HG03558 (cell line): ENCODE measurements around the gene UNC13C.

Experiments used
- ATAC-seq: cut with Tn5 transposase; IDR thresholded peaks from one replicate; pipeline ENCODE4 v1.9.1; 2021; ENCODE audit warnings: moderate number of reproducible peaks; ENCODE audit not compliant: unreplicated experiment; ENCODE audit errors: extremely low read depth

The UNC13C gene

DNA sequence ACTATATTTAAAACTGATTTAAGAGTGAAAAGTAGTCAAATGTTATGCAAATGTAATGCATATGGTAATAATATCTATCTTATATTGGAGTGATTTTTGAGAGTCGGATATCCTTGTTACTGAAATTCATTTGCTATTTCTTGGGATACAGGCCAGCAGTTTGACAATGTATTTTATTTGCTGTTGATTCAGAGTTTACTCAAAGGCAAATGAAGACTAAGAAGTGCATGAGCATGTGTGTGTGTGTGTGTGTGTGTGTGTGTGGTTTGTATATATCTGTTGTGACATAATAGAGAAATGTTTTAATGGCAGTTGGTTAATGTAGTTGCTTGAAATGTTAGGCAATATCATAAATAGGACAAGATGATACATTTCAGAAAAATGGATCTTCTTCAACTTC, 39.0 kb downstream of the UNC13C start:
- no peak for ATAC-seq

DNA sequence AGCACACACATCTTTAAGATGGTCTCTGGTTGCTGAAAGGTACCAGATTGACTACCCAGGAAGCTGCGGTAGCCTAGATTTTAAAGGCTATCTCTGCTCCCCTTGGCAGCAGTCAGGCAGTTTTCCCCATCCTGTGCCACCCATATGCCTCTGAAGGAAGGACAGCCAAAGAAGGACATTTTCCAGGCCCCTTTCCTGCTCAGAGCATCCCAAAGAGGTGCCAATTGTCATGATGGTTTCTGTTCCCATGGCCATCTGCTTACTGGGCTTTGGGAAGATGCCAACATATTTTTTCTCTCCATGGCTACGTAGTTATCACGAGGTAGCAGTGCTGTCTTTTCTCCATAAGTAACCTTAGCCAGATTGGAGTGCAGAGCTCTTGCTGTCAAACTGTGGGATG, 39.7 kb downstream of the UNC13C start:
- no peak for ATAC-seq

DNA sequence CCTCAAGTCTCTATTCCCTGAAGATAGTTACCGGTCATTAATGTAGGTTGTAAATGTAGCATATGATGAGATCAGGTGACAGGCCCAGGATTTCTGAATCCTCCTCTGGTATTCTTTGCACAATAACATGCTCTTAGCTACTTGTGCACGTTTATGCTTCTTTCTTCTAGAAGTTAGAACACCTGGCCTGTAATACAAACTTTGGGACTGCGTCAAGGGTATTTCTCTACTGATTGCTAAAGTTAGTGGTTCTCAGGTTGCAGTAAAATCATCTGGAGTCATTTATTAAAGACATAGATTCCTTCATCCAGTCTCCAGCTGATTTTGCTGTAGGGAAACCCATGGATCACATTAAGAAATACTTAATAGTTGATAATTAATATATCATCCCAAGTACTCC, 48.0 kb downstream of the UNC13C start:
- ATAC-seq = no peak

DNA sequence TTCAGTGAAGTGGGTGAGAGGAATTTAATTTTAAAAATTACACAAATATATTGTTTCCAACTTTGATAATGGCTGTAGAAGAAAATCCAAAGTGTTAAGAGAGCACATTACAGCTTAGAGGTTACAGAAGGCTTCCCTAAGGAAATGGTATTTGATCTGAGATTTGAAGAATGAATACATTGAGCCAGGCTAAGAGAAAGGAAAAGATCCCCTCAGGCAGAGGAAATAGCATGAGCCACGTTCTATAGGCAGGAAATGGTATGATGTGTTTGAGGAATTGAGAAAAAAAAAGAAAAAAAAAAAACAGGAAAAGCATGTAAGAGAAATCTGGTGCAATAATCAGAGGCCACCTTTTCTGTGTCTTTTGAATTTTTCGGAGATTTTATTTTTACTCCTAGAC, 48.6 kb downstream of the UNC13C start:
- ATAC-seq = no peak

DNA sequence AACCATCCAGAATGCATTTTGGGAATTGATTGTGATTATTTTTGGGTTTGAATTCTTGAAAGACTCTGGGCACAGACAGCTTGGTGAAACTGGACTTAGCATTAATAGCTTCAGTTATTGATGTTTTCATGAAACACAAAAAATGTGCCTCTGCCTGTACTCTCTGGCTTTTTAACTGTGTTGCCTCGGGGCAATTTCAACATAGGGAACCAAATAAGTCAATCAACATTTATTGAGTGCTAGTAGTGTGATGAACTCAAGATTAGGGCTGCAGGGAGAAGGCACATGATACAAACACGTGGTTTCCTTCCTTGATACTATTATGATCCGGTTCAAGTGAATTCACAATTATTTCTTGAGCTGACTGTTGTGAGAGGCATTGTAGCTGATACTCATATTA, 50.8 kb downstream of the UNC13C start:
- no peak for ATAC-seq

DNA sequence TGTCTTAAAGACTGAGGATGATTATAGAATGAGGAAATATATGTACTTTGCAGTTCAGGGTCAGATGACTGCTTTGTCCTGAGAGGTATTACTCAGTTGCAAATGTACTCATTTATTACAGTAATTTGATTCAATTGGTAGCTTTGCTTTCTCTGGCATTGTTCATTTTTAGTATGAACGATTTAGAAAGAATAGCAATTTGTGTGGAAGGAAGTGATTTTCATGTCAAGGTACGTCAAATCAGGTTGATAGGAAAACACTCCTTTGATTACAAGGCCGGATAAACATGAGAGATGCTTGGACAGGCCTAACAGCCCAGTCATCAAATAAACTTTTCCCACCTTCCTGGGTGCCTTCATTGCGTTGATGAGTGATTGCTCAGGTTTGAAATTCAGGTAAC, 53.8 kb downstream of the UNC13C start:
- no peak for ATAC-seq

DNA sequence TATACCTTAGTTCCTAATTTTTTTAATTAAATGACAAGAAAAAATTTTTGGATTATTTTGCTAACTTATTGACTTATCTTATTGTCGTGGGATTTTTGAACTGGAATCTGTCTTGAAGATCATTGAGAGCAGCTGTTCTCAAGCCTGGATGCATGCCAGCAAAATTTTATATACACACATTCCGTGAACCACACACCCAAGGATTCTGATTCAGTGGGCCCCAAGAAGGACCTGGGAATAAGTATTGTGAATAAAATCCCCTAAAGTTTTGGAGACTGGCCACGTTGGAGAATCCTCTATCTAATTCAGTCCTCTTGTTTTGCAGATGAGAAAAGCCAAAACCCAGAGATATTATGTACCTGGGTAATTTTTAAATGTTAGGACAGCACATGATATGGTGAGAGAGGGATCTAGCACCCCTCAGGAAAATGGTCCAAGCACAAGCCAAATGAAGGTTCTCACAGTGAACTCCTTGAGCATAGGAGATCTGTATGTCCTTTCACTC, 55.2 kb downstream of the UNC13C start:
- ATAC-seq = no peak

DNA sequence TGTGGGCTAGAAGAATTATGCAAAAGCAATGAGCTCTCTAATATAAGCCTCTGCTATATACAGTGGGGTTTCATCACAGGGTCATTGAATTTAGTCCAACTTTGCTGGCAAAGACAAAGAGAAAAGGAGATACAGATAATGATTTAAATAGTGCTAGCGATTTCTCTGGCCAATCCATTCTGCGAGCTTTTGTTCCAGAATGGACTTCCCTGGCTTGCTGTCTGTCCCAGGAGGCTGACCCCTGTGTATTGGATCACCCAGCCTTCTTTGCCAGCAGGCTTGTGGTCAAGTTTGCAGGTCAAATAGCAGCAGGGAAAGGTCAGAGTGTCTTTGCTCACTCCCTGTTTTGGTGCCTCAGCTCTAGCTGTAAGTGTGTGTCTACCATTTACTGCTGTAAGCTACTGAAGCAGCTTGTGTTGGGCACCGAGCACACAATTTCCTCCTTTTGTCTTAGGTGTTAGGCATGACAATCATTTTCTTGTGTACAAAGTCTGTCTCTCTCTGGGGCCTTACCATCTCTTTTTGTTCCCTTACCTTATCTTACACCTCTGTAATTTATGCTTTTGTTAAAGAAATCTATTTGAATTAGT, 55.7 kb downstream of the UNC13C start:
- ATAC-seq = no peak

DNA sequence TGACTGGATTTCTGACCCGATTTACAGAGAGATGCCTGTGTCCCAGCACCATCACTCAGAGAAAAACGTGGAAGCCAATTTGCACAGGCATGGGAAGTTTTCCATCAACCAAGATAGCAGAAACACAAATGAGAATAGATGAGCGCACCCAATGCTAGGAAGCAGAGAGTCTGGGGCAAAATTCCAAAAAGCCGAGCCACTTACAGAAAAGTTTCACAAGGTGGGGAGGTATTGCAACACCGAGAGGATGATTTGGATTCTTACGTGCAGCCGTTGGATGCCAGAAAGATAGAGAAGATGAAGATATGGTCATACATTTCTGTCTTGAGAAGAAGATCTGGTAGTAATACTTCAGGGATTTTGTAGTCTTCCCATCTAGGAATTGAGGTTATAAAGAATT, 57.4 kb downstream of the UNC13C start:
- no peak for ATAC-seq

DNA sequence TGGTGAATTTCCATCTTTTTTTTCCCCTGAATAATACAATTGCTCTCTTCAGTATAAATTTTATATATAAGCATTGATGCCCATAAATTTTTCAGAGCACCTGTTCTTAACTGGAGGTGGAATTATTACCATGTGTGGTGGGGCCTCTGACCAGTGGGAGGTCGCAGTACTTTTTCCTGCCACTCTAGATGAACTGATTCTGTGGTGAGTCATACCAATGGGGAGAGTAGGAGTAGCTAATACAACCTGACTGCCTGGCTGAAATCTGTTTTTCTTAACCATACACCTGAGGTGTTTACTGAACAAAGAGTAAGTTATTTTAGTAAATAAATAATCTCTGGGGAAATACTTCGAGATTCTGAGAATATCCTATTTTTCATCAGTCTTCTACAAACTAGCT, 67.2 kb downstream of the UNC13C start:
- no peak for ATAC-seq

DNA sequence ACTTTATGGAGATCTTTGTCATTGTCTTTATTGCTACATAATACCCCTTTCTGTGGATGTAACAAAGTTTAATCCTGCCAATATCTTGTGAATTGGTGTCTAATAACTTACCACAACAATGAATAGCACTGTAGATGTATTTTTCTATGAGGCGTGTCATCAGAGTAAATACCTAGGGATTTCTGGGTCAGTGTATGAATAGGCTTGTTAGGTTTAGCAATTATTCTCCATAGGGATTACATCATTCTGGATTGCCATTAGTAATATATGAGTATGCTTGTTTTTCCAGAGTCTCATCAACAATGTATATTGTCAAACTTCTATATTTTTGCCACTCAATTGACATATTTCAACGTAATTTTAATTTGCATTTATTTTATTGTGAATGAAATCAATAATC, 67.9 kb downstream of the UNC13C start:
- no peak for ATAC-seq

DNA sequence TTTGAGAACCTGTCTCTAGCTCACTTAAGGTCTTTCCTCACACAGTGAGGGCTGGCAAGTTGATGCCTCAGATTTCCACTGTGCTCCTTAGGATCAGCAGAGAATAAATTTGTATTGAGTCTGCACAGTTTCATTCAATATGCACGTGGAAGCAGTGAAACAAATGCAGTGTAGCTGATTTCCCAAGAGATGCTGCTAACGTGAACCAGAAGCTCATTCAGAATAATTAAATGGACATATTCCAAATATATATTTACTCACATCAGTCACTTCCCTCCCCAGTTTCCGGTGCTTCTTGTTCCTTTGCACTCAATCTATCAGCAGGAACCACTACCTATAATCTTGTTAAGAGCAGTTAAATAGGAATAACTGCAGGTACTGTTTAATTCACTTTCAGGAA, 86.1 kb downstream of the UNC13C start:
- no peak for ATAC-seq

DNA sequence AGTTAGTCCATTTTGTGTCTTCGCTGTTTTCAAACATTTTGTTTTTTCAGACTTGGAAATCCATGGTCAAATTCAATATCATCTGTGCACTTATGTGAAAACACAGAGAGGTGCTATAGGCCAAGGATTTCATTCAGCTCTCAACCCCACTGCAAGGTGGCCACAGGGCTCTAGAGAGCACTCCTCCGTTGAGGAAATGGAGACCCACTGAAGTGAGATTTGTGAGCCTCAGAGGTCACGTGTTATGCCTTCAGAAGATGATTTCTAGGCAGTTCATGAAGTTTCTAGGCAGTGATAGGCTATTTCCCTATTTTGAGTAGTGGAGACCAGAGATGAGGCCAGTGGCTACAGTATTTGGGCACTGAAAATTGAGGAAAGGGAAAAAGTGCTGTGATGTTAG, 88.2 kb downstream of the UNC13C start:
- ATAC-seq = no peak

DNA sequence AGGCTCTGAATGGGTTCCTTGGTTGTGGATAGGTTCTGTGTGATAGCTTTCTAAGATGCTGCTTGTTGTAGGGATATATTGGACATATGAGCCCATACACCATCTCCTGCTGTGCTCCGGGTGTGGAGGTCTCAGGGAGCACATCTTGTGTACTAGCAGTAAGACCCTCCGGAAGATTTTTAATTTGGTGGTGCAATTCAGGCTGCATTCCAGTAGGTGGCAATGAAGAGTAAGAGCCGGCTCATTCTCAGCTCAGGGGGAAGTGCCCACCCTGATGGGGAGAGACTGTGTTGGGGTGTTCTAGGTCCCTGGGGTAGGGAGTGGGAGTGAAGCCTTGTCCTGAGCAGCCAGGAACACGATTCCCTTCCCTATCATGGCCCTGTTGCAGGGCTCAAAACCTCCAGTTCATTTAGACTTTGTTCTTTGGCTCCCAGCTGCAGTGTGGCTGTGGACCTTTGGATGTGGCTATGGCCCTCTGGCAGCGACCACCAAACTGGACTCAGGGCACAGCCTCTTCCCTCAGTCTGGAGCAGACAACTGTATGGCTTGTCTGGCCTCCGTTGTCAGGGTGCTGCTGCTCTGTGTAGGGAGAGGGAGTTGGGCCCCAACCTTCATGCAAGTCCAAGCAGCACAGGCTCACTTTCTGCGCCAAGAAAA, 104.7 kb downstream of the UNC13C start:
- ATAC-seq = peak; percentile 49

DNA sequence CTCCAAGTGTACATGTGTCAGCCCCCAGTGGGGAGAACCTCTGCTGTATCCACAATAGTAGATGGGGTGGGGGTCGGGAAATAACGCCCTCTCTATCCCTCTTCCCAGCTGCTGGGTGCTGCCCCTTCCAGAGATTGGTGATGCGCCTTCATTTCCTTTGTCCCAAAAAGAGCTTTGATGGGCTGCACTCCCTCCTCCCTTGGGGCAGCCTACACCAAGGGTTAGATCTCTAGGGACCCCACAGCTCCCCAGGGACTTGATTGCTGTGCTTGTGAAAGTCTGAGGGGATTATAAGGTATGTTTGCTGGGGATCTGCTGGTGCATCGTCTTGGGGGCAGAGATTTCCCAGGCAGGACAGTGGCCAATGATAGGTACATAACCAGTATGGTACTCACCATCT, 105.3 kb downstream of the UNC13C start:
- no peak for ATAC-seq

DNA sequence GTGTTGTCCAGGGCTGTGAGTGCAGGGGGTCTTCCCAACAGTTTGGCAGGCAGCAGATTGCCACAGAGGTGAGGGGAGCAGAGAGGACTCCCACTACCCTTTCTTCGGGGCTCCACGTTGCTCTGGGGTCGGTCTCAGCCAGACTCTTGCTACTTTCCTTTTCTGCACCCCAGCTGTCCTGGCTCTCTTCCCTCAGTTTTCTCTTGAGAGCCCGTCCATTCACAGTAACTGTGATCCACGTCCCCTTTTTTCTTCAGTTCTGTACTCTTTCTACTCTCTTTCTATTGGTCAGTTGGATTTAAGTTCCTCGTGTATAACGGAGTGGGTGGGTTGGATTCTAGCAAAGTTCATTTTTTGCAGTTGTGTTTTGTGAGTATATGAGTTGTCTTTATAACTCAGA, 105.8 kb downstream of the UNC13C start:
- no peak for ATAC-seq

DNA sequence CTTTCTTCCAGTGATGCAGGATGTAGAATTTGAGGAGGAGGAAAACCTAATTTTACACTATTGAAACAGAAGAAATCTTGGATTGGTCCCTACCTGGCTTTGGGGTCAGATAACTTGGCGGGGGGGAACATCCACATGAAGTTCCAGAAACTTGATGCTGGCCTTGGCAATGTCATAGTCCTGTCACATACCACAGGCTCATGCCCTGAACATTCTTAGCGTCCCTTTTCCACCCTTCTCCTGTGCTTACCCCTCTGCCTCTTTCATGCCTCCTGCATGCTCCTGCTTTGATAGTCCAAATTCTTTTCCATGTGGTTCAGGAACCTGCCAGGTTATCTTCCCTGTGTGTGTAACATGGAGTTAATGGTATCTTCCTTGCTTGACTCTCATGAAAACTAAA, 110.6 kb downstream of the UNC13C start:
- no peak for ATAC-seq

DNA sequence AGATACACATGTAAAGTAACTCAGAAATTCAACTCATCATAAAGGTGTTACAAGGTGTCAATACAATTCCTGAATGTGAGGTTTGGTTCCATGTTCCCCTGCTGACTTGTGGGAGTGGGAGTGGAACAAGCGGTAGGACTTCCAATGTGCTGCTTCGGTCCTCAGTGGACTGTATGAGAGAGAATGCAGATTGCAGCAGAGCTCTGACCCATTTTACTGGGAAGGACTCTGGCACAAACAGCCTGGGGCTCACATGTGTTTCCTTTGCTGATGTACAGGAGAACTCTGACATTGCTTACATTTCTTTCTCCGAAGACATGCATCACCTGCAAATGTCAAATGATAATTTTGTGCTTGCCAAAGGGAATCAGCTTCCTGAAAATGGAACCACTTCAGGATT, 111.5 kb downstream of the UNC13C start:
- ATAC-seq = no peak

DNA sequence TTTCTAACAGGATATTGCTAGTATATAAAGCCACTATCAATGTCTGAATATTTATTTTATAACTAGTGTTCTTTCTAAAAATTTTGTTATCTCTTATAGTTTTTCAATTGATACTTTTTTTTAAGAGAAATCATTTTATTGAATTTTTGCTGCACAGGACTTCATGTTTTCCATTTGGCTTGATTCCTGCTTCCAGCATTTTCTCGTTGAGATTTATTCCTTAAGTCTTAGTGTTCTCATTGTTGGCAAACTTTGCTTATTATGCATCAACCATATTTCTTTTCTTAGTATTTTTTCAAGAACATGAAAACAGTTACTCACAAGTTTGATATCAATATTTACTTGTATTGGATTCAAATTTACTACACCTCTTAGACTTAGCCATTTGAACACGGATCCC, 113.4 kb downstream of the UNC13C start:
- no peak for ATAC-seq

DNA sequence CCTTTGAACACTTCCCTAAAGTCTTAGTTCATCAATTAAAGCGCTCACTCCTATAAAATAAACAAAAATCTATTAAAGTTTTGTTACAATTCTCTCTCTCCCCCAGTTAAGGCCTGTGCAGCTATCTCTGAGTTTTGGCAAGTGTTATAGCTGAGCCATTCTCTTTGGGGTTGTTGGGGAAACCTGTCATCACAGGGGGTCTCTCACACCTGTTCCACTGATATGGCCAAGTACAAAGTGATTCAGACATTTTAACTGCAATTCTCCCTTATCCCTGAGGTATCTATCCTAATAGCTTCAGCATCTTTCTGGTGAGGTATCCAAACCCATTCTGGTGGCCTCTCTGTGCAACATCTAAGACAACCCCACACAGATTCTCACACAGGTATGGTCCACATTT, 116.4 kb downstream of the UNC13C start:
- no peak for ATAC-seq

DNA sequence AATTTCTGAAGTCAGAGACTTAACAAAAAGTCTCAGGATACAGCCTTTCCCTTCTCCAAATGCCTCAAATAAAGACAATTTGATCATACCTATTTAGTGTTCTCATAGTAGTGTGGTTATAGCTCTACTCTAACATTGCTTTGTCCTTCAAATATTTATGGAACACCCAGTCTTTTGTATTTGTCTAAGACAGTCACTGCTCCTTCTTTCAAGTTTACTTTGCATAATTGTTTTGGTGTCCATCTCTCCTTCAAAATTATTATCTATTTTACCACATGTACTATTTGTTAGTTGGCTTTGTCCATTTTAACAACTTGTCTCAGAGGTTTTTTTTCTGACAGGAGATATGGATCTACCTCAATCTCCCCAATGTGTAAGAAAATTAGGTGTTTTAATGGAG, 118.8 kb downstream of the UNC13C start:
- no peak for ATAC-seq

DNA sequence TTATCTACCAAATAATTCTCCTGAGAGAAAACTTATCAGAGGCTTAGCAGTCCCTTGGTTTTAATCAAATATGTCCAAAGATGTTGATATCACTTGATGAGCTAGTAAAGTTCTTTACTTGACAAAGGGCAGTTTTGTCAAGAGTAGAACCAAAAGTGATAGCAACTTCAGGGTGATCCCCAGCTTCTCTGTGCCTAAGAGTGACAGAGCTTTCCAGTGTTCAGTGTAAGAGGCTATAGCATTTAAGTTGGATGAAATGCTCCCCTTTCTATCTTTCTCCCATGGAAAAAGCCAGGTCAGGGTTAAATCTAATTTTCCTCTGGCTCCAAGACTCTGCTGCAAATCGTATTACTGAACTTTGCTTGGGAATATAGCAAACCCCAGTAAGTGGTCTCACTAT, 120.8 kb downstream of the UNC13C start:
- ATAC-seq = no peak
